ENCODE data around the gene LSS.

- TF ChIP-seq, protein P1, sequence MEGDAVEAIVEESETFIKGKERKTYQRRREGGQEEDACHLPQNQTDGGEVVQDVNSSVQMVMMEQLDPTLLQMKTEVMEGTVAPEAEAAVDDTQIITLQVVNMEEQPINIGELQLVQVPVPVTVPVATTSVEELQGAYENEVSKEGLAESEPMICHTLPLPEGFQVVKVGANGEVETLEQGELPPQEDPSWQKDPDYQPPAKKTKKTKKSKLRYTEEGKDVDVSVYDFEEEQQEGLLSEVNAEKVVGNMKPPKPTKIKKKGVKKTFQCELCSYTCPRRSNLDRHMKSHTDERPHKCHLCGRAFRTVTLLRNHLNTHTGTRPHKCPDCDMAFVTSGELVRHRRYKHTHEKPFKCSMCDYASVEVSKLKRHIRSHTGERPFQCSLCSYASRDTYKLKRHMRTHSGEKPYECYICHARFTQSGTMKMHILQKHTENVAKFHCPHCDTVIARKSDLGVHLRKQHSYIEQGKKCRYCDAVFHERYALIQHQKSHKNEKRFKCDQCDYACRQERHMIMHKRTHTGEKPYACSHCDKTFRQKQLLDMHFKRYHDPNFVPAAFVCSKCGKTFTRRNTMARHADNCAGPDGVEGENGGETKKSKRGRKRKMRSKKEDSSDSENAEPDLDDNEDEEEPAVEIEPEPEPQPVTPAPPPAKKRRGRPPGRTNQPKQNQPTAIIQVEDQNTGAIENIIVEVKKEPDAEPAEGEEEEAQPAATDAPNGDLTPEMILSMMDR (IDR thresholded peaks at IDR 0.05) = no peak
- no peak for TF ChIP-seq POLR2A (IDR thresholded peaks at IDR 0.05)
Observed at GRCh38 chr21:46179708-46180078, 48.9 kb downstream of the LSS start.
